Measurements from ENCODE around the gene LMO3.

LMO3 gene

GRCh38 chr12:16600525-16600924, 5.4 kb downstream of the LMO3 start:
- DNase-seq (ENCODE audit: low read depth) = no peak

- no peak for DNase-seq (ENCODE audit: low read depth)
These were observed 6.9 kb downstream of the LMO3 start for GRCh38 chr12:16599081-16599480.

GRCh38 chr12:16594797-16595196, 11.2 kb downstream of the LMO3 start:
- DNase-seq (ENCODE audit: low read depth) = no peak

GRCh38 chr12:16593546-16593945, 12.4 kb downstream of the LMO3 start:
- DNase-seq (ENCODE audit: low read depth) = no peak

- no peak for DNase-seq (ENCODE audit: low read depth)
These were observed 15.3 kb downstream of the LMO3 start for GRCh38 chr12:16590645-16591044.

GRCh38 chr12:16588812-16589211, 17.1 kb downstream of the LMO3 start:
- DNase-seq (ENCODE audit: low read depth) = no peak

- DNase-seq (ENCODE audit: low read depth) = no peak
These were observed 18.4 kb downstream of the LMO3 start for GRCh38 chr12:16587514-16587913.

GRCh38 chr12:16587110-16587453, 18.9 kb downstream of the LMO3 start:
- no peak for DNase-seq (ENCODE audit: low read depth)

GRCh38 chr12:16586350-16587109, 19.4 kb downstream of the LMO3 start:
- DNase-seq (ENCODE audit: low read depth) = no peak

GRCh38 chr12:16585781-16586180, 20.2 kb downstream of the LMO3 start:
- no peak for DNase-seq (ENCODE audit: low read depth)

- DNase-seq (ENCODE audit: low read depth) = no peak
These were observed 21.8 kb downstream of the LMO3 start for GRCh38 chr12:16583969-16584745.

- DNase-seq (ENCODE audit: low read depth) = no peak
These were observed 24.5 kb downstream of the LMO3 start for GRCh38 chr12:16581416-16581815.

- DNase-seq (ENCODE audit: low read depth) = no peak
These were observed 26.9 kb downstream of the LMO3 start for GRCh38 chr12:16579041-16579440.

- no peak for DNase-seq (ENCODE audit: low read depth)
These were observed 32.4 kb downstream of the LMO3 start for GRCh38 chr12:16573398-16574077.

GRCh38 chr12:16568873-16569272, 37.1 kb downstream of the LMO3 start:
- DNase-seq (ENCODE audit: low read depth) = no peak

GRCh38 chr12:16564675-16565074, 41.3 kb downstream of the LMO3 start:
- no peak for DNase-seq (ENCODE audit: low read depth)

- DNase-seq (ENCODE audit: low read depth) = no peak
These were observed 42.5 kb downstream of the LMO3 start for GRCh38 chr12:16563504-16563903.

- no peak for DNase-seq (ENCODE audit: low read depth)
These were observed 43.0 kb downstream of the LMO3 start for GRCh38 chr12:16562921-16563320.

GRCh38 chr12:16562435-16562834, 43.5 kb downstream of the LMO3 start:
- DNase-seq (ENCODE audit: low read depth) = no peak

GRCh38 chr12:16560273-16560672, 45.7 kb downstream of the LMO3 start:
- no peak for DNase-seq (ENCODE audit: low read depth)

- no peak for DNase-seq (ENCODE audit: low read depth)
These were observed 50.3 kb downstream of the LMO3 start for GRCh38 chr12:16555630-16556029.

GRCh38 chr12:16553457-16553856, 52.5 kb downstream of the LMO3 start:
- DNase-seq (ENCODE audit: low read depth) = no peak

GRCh38 chr12:16552301-16552700, 53.7 kb downstream of the LMO3 start:
- DNase-seq (ENCODE audit: low read depth) = no peak
